Peyer's patch (tissue), 4 donors: ENCODE results near the gene SMIM45.
"Not testable (repeated sequence)": the region's sequence is repeated elsewhere in the genome, so short reads cannot be mapped to it uniquely, and the experiment has no call there.

Source experiments
- DNase-seq, 3 donors: peaks; one replicate each; pipeline ENCODE4 v3.0.0-alpha.2; 2017 to 2019
- H3K27ac ChIP-seq, 4 donors: fragments of 200-600 bp; sonication (generic); one replicate each; pipeline ENCODE4 v1.5.1; 2016 to 2019
- H3K27me3 ChIP-seq, 2 donors: fragments of 200-600 bp; sonication (generic); one replicate each; pipeline ENCODE4 v1.5.1; 2019
- H3K36me3 ChIP-seq, 3 donors: fragments of 200-600 bp; sonication (generic); one replicate each; pipeline ENCODE4 v1.5.1; 2016 to 2019
- H3K4me1 ChIP-seq, 4 donors: fragments of 200-600 bp; sonication (generic); one replicate each; pipeline ENCODE4 v1.5.1; 2016 to 2019
- H3K4me3 ChIP-seq, 4 donors: fragments of 200-600 bp; sonication (generic); 1 replicate in 3 of 4; 2 replicates in 1 of 4; pipeline ENCODE4 v1.5.1; 2016 to 2019; ENCODE audit warnings: mild to moderate bottlenecking in 1 of 4
- H3K9me3 ChIP-seq, 4 donors: fragments of 200-600 bp; sonication (generic); one replicate each; pipeline ENCODE4 v1.5.1; 2016 to 2019; ENCODE audit warnings: mild to moderate bottlenecking in 1 of 4
- POLR2A ChIP-seq, 2 donors: fragments of 450-650 bp; IDR thresholded peaks; one replicate each; pipeline ENCODE4 v1.5.1; 2017; ENCODE audit warnings: antibody characterized with exemption in 2 of 2, mild to moderate bottlenecking in 2 of 2, moderate library complexity in 2 of 2
- TF ChIP-seq, protein P1 (sequence below), 6 experiments: fragments of 450-650 bp in 4 of 6; fragments of 200-600 bp in 2 of 6; sonication (generic) in 1 of 6; IDR thresholded peaks; one replicate each; pipeline ENCODE4 v1.5.1; 2017 to 2019; ENCODE audit warnings: antibody characterized with exemption in 6 of 6, mild to moderate bottlenecking in 3 of 6, moderate library complexity in 1 of 6

Gene SMIM45

DNA sequence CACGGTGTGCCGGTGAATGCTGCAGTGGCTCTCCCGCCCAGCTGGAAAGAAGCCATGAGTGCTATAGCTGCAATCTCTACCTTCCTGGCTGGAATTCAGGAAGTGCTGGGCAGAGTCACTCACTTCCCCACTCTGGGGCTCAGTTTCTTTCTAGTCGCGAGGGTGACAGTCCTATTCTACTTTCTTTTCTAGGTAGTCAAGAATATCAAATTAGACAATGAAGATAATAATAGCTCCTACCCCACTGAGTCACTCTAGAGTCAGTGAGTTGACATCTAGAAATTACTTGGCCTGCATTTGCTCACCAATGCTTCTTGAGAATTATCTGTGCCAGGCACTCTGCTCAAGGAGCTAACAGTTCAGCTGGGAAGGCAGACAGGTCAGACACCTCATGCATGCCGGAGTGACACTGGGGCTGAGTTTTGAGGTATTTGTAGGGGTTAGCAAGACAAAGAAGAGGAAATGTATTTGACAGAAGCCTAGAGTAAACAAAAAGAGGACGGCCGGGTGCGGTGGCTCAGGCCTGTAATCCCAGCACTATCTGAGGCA, 8.2 kb upstream of the SMIM45 start:
- peak overlapping the region in 1 of 4 donors; percentile 53 for H3K27ac ChIP-seq
- peaks cover 0 to 32% (median 18%) of the 10 kb centered on the region in 4 donors for H3K4me1 ChIP-seq
- no peak for DNase-seq
- no peaks in the 10 kb centered on the region for H3K9me3 ChIP-seq
- TF ChIP-seq, protein P1, sequence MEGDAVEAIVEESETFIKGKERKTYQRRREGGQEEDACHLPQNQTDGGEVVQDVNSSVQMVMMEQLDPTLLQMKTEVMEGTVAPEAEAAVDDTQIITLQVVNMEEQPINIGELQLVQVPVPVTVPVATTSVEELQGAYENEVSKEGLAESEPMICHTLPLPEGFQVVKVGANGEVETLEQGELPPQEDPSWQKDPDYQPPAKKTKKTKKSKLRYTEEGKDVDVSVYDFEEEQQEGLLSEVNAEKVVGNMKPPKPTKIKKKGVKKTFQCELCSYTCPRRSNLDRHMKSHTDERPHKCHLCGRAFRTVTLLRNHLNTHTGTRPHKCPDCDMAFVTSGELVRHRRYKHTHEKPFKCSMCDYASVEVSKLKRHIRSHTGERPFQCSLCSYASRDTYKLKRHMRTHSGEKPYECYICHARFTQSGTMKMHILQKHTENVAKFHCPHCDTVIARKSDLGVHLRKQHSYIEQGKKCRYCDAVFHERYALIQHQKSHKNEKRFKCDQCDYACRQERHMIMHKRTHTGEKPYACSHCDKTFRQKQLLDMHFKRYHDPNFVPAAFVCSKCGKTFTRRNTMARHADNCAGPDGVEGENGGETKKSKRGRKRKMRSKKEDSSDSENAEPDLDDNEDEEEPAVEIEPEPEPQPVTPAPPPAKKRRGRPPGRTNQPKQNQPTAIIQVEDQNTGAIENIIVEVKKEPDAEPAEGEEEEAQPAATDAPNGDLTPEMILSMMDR (IDR thresholded peaks at IDR 0.05): no peak
- peak in 1 of 2 donors; percentile 11 for TF ChIP-seq POLR2A (IDR thresholded peaks at IDR 0.05)
- no peak overlapping the region for H3K4me3 ChIP-seq
- no peaks in the 10 kb centered on the region for H3K36me3 ChIP-seq
- H3K27me3 ChIP-seq: no peaks in the 10 kb centered on the region

GRCh38 chr22:41946629-41947423, 5.1 kb upstream of the SMIM45 start, which contains the start of gene CENPM:
CENPM (minus strand) TSS chr22:41947152; CDS start chr22:41947076, 76 bp downstream.
- DNase-seq: peak; percentile 88 to 96 (median 95)
- H3K4me3 ChIP-seq: peak within 1 kb of the TSS; percentile 45 to 90 (median 80)
- H3K27ac ChIP-seq: peak within 1 kb of the TSS; percentile 40 to 72 (median 58)
- peaks cover 0 to 9% (median 3%) of the 10 kb centered on the region in 4 donors for H3K4me1 ChIP-seq
- no peaks in the 10 kb centered on the region for H3K27me3 ChIP-seq
- no peaks in the 10 kb centered on the region for H3K36me3 ChIP-seq
- no peaks in the 10 kb centered on the region for H3K9me3 ChIP-seq
- TF ChIP-seq POLR2A (IDR thresholded peaks at IDR 0.05): no peak
- TF ChIP-seq, protein P1 (IDR thresholded peaks at IDR 0.05): peak in 1 of 6 experiments; percentile 22

GRCh38 chr22:41947424-41948080, 4.4 kb upstream of the SMIM45 start:
- DNase-seq: no peak
- H3K27ac ChIP-seq: peak overlapping the region in 1 of 4 donors; percentile 68
- H3K4me1 ChIP-seq: peaks cover 0 to 9% (median 3%) of the 10 kb centered on the region in 4 donors
- no peaks in the 10 kb centered on the region for H3K36me3 ChIP-seq
- no peaks in the 10 kb centered on the region for H3K27me3 ChIP-seq
- no peaks in the 10 kb centered on the region for H3K9me3 ChIP-seq
- H3K4me3 ChIP-seq: peak overlapping the region in 3 of 4 donors; percentile 72 to 90 (median 87)
- TF ChIP-seq POLR2A (IDR thresholded peaks at IDR 0.05): no peak
- TF ChIP-seq, protein P1 (IDR thresholded peaks at IDR 0.05): no peak

DNA sequence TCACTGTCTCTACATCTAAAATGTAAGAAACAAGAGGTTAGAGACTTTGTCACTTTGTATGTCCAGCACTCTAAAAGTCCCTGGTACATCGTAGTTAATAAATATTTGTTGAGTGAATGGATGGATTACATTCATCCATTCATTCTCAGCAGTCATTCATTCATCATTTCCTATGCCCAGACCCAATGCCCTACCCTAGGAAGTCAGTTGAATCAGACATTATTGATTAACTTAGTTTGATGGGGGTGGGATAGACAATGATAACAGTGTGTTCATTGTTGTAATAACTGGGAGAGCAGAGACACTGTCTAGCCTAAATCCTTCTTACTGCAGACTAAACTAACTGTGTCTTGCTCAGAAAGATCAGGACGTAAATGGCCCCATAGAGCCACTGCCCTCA, 3.8 kb upstream of the SMIM45 start:
- no peak overlapping the region for H3K4me3 ChIP-seq
- TF ChIP-seq, protein P1 (IDR thresholded peaks at IDR 0.05): no peak
- no peak for TF ChIP-seq POLR2A (IDR thresholded peaks at IDR 0.05)
- H3K27ac ChIP-seq: no peak overlapping the region

DNA sequence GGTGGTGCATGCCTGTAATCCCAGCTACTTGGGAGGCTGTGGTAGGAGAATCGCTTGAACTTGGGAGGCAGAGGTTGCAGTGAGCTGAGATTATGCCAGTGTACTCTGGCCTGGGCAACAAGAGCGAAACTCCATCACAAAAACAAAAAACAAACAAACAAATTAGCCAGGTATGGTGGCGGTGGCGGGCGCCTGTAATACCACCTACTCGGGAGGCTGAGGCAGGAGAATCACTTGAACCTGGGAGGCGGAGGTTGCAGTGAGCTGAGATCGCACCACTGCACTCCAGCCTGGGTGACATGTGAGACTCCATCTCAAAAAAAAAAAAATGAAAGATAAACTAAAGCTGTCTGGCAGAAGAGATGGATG, 3.0 kb upstream of the SMIM45 start:
- not testable (repeated sequence) for H3K4me3 ChIP-seq, H3K36me3 ChIP-seq, H3K4me1 ChIP-seq, H3K27me3 ChIP-seq, H3K27ac ChIP-seq, DNase-seq, H3K9me3 ChIP-seq

More for the DNA sequence above, 3.8 kb upstream of the SMIM45 start:
- H3K9me3 ChIP-seq: no peaks in the 10 kb centered on the region
- H3K36me3 ChIP-seq: no peaks in the 10 kb centered on the region
- H3K4me1 ChIP-seq: peaks cover 0 to 9% (median 3%) of the 10 kb centered on the region in 4 donors
- no peak for DNase-seq
- no peaks in the 10 kb centered on the region for H3K27me3 ChIP-seq
